Measurements from ENCODE around the gene RNF138. TPM values are rescaled to one million over a fixed set of nuclear protein-coding genes. Genes with fewer than 3 reads are reported as not detected.

RNF138 gene
- total and polyA plus RNA-seq, 10 of the 15 experiments (the other 5 are each of a cell fraction or from before 2014, with no cell fraction given): 24.2 to 75.2 (median 40.1) TPM

DNA sequence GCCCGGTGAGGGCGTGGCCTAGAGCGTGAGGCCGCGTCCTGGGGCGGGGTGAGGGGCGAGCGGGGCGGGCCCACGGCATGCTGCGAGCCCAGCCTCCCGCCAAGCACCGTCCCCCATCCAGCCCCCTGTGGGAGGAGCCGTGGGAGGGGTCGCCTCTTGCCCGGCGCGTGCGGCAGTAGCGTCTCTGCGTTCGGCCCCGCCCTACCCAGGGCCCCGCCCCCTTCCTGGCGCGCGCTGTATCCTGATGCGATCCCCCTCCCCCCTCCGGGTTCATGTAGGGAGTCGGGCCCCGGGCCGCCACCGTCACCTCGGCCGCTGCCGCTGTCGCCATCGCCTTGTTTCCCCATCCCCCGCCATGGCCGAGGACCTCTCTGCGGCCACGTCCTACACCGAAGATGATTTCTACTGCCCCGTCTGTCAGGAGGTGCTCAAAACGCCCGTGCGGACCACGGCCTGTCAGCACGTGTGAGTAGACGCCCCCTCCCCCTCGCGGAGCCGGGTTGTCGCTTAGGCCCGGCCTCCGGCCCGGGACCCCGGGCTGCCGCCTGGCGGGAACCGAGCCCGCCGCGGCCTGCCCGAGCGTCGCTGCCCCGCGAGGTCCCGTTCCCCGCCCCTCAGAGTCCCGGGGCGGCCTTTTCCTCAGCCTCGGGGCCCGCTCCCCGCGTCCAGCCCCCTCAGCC lies 888 bp downstream of the RNF138 start (continued):
- TF ChIP-seq CEBPZ (IDR thresholded peaks at IDR 0.05; ENCODE audit: low read depth, low read length) (no peak), HDAC6 (IDR thresholded peaks at IDR 0.05; ENCODE audit: unreplicated experiment) (no peak), SP1 (IDR thresholded peaks at IDR 0.05; ENCODE audit: low read depth, low read length) (no peak), ZBTB40 (IDR thresholded peaks at IDR 0.05; ENCODE audit: borderline replicate concordance) (no peak), PAX5 (IDR thresholded peaks at IDR 0.05; ENCODE audit: borderline replicate concordance, low read depth, low read length) (peak; percentile 41; the same call in 1 of the 2 replicates), ZBTB4 (CRISPR knock-in tag; IDR thresholded peaks at IDR 0.05) (no peak), NBN (IDR thresholded peaks at IDR 0.05) (no peak), RAD51 (IDR thresholded peaks at IDR 0.05) (no peak), MXI1 (IDR thresholded peaks at IDR 0.05; ENCODE audit: low read depth, low read length) (peak; percentile 76), CREB1 (IDR thresholded peaks at IDR 0.05; ENCODE audit: low read depth) (peak; percentile 75), RAD21 (IDR thresholded peaks at IDR 0.05; ENCODE audit: insufficient read depth, low read depth, low read length) (no peak)
- TF ChIP-seq, protein P1, sequence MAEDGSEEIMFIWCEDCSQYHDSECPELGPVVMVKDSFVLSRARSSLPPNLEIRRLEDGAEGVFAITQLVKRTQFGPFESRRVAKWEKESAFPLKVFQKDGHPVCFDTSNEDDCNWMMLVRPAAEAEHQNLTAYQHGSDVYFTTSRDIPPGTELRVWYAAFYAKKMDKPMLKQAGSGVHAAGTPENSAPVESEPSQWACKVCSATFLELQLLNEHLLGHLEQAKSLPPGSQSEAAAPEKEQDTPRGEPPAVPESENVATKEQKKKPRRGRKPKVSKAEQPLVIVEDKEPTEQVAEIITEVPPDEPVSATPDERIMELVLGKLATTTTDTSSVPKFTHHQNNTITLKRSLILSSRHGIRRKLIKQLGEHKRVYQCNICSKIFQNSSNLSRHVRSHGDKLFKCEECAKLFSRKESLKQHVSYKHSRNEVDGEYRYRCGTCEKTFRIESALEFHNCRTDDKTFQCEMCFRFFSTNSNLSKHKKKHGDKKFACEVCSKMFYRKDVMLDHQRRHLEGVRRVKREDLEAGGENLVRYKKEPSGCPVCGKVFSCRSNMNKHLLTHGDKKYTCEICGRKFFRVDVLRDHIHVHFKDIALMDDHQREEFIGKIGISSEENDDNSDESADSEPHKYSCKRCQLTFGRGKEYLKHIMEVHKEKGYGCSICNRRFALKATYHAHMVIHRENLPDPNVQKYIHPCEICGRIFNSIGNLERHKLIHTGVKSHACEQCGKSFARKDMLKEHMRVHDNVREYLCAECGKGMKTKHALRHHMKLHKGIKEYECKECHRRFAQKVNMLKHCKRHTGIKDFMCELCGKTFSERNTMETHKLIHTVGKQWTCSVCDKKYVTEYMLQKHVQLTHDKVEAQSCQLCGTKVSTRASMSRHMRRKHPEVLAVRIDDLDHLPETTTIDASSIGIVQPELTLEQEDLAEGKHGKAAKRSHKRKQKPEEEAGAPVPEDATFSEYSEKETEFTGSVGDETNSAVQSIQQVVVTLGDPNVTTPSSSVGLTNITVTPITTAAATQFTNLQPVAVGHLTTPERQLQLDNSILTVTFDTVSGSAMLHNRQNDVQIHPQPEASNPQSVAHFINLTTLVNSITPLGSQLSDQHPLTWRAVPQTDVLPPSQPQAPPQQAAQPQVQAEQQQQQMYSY (CRISPR knock-in tag; IDR thresholded peaks at IDR 0.05): no peak
- TF ChIP-seq, protein P2, sequence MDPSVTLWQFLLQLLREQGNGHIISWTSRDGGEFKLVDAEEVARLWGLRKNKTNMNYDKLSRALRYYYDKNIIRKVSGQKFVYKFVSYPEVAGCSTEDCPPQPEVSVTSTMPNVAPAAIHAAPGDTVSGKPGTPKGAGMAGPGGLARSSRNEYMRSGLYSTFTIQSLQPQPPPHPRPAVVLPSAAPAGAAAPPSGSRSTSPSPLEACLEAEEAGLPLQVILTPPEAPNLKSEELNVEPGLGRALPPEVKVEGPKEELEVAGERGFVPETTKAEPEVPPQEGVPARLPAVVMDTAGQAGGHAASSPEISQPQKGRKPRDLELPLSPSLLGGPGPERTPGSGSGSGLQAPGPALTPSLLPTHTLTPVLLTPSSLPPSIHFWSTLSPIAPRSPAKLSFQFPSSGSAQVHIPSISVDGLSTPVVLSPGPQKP (IDR thresholded peaks at IDR 0.05; ENCODE audit: low read depth, low read length): 0 out of 2 replicates have a peak, but pooled peaks have one; percentile 20
